Left renal cortex interstitium (tissue), 4 donors: ENCODE data around the gene DNAJC21. TPM values are rescaled to one million over a fixed set of nuclear protein-coding genes. Genes with fewer than 3 reads are reported as not detected.

Experiments used
- DNase-seq, 4 donors: peaks; one replicate each; pipeline ENCODE4 v3.0.0-alpha.2; 2013; ENCODE audit warnings: low read depth in 4 of 4, low spot score in 2 of 4, missing footprints in 1 of 4
- polyA plus RNA-seq, 4 donors: library from polyadenylated mRNA; unstranded; fragments of 120-200 nt; gene quantifications; one replicate each; pipeline ENCODE4 v1.2.1, GENCODE V29; 2013; ENCODE audit not compliant: insufficient read length in 4 of 4

Gene DNAJC21
- 10 to 100 TPM; 63.8 to 87.1 (median 77.7) TPM for polyA plus RNA-seq

DNA sequence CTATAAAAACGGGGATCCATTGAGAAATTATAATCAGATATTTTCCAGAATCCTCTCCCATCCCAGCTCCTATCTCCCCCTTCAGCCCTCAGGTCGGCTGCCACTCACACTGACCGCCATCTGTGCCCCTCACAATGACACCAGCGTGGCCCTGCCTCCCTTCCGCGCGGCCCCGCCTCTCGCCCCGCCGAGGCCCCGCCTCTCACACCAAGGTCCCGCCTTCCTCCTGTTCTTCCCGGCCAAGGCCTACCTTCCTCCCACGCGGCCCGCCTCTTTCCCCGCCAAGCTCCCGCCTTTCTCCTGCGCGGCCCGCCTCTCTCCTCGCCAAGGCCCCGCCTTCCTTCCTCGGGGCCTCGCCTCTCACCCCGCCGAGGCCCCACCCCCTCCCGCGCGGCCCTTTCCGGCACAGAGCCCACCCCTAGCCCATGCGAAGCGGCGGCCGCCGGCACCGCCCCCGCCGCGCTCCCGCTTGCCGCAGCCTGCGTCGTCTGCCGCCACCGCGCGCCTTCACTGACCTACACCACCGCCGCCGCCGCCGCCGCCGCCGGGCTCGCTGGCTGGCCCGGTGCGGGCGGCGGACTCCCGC lies at the start of gene DNAJC21:
Gene DNAJC21 (plus strand): TSS at position 426 of the 586 bp plus-strand sequence. CDS start 261 bp downstream, outside the sequence.
- DNase-seq: peak; percentile 75 to 94 (median 88)

- no peak for DNase-seq
Observed at GRCh38 chr5:34881246-34881645, 48.1 kb upstream of the DNAJC21 start.

DNA sequence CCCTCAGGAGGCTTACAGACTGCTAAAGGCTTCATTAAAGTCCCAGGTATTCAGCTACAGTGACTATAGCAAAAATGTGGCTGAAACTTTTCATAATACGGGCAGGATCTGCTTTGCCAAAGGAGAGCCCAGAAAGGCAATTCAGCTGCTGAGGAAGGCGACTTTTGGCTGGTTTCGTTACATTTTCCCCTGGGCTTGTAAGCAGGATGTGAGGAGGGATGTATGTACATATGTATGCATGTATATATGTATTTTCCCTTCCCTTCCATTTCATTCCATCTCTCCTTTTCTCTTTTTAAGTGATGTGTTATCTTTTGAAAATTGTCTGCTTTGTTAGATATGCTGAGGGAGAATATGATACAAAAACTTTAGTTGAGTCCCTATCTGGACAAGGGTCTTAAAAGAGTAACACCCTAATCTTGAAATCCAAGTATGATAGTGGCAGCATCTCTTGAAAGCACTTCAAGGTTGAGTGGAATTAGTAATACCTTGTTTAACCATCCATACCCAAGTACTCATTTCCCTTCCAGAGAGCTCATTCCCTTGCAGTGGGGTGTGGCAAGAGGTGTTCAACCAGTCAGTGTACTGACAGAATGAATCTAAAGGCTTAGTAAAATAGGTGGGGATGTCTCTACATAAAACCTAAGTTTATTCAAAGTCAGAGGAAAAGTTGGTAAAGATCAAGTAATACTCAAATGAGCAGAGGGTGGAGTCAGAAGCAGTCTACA lies 42.8 kb upstream of the DNAJC21 start:
- no peak for DNase-seq

DNA sequence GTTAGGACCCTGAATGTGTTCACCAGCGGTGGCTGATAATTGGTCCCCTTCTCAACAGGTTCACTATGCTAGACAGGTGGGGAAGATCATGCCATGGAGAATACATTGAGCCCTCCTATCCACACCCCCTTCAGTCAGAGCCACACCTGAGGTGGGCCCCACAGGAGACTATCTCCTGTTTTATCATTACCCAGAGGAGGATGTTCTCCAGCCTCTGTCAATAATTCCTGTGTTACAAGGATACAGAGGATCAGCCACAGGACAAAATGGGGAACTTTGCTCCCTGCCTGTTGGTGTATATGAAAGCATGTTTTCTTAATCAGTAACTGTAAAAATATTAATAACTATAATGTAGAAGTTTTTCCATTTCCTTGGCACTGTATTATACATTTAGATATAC lies 40.0 kb upstream of the DNAJC21 start:
- no peak for DNase-seq

DNA sequence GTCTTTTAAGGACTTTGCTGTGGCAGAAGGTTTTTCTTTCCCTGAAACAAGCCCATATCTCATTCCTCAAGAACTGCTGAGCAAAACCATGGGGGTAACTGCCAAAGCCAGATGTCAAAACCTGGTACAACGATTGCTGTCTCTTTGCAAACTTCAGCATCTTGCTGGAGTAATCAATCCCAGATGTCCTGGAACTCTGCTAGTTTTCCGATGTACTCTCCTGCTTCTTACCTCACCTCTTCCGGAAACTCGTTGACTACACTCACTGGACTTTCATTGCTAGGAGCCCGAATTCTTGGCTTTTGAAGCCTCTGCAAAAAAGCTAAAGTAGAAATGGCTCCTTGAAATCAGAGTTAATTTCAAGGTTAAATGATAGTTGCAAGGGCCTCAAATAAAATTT lies 37.4 kb upstream of the DNAJC21 start:
- DNase-seq: no peak

DNA sequence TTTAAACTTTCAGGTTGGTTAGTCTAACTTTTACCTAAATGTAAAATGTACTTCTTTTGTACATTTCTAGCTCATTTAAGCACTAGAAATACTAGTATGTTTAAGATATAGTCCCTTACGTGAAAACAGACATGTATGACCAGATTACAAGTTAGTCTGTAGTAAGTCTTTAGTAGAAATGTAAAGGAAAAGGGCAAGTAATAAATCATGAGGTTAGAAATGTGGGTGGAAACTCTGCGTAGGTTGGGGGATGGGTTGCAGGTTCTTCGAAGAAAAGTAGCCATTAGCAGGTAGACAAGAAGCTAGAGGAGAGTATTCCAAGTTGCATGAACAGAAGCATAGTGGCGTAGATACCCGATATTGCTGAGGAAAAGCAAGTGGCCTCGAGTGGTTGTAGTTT lies 36.9 kb upstream of the DNAJC21 start:
- no peak for DNase-seq

- no peak for DNase-seq
Observed at GRCh38 chr5:34894716-34895115, 34.6 kb upstream of the DNAJC21 start.

DNA sequence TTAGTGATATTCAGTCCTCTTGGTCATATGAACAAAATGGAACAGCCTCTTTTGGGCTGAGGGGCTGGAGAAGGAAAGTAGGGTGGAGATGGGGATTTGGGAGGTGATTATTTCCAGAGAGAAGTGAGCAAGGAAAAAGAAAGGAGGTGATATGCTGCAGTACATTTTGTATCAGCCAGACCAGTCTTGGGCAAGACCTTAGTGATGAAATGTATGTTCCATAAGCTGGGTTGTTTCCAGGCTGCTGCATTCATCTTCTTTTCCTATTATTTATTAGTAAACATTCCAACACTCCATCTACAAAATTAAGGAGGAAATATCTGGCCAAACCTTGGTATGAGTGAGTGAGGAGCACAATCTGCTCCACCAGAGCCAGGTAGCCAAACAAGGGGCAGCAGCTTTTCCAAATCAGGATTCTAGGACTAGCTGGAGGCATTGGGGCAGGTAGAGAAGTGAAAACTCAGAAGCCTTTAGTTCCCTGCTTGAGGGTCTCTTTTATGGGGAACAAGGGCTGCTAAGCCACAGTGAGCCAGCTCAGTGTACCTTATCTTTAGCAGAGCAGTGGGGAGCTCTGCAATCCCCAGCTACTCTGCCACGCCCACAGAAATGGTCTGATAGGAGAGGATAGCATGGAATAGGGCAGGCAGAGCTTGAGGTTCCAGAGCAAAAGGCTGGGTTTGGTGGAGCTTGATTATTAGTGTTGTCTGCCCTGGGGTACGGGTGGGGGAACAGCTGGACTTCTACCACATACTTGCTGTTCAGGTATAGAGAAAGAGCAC lies 33.5 kb upstream of the DNAJC21 start:
- no peak for DNase-seq

DNA sequence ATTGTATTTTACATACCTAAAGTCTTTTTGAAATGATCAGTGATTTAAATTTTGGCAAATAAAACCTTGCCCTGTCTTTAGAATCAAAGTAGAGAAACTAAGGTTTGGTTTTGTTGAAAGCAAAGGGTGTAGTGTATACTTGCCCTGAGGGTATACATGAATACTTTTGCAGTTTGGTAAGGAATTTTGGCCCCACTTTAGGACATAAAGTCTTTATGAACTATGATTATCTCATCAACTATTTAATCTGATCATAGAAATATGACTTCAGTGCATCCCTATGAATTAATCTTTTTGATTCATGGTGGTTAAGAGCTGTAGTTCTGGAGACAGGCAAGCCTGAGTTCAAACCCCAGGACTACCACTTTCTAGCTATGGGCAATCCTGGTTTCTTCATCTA lies 31.7 kb upstream of the DNAJC21 start:
- DNase-seq: no peak

DNA sequence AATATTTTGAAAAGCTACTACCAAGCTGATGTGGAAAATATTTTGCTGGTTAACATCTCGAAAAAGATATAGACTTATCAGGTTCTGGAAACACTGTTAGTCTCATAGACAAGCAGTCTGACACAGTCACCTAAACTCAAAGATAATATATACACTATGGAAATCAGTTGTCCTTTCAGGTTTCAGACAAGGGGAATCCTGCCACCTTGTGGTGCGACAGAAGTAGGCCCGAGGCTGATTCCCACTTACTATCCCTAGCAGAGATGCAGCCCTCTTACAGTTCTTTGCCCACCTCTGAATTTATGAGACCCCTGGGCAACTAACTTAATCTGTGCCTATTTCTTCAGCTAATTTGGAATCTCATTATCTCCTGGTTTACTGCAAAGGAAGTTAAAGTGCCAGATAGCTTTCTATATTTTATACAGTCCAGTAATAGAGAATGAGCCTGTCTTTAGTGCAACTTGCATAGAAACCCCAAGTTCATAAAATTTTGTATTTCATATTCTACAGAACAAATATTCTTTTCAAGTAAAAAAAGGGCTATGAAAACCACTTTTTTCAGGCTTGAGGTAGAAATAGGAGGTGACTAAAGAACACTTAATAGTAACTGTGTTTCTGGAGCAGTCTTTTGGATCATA lies 31.0 kb upstream of the DNAJC21 start:
- DNase-seq: peak in 3 of 4 donors; percentile 15 to 63 (median 45)

GRCh38 chr5:34899066-34899465 lies 30.3 kb upstream of the DNAJC21 start:
- no peak for DNase-seq

DNA sequence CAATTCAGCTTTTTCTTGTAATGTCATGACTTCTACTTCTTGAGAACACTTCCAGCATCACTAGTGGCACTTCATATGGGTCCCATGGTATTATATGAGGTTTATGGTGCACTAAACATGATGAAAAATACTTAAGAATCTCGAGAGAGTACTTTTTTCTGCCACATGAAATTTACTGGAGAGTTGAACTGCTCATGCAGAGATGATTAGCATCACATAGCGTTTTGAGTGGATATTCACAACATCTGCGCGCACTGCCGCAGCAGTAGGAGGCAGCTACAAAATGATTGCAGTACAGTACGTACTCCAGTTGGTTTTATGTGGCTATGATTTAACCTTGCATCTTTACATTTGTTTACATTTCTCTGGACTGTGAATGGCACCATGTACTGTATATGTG lies 28.7 kb upstream of the DNAJC21 start:
- DNase-seq: no peak

DNA sequence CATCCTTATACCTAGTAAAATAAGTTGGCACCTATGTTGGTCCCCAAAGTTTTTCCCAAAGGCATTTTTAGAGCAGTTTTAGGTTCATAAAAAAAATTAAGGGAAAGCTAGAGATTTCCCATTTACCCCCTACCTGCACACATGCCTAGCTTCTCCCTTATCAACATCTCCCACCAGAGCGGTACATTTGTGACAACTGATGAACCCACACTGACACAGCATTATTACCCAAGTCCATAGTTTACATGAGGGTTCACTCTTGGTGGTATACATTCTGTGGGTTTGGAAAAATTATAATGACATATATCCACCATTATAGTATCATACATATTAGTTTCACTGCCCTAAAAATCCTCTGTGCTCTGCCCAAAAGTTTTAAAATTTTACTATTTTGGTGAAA lies 26.1 kb upstream of the DNAJC21 start:
- DNase-seq: no peak

DNA sequence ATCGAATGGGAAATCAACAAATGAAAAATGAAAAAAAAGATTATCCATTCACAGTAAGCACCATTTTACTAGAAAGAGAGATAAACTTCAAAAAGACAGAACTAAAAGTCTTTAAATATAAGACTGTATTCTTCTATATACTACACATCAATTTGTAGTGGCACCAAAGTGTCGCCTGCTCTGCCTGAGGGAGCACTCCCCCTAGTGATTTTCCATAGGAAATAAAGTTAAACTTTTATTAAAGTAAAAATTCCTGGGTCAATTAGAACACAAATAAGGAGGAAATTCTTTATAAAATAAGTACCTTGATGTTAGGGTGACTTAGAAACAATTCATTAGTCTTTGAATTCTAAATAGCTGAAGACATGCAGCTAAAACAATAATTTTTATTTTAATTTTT lies 23.8 kb upstream of the DNAJC21 start:
- DNase-seq: no peak

DNA sequence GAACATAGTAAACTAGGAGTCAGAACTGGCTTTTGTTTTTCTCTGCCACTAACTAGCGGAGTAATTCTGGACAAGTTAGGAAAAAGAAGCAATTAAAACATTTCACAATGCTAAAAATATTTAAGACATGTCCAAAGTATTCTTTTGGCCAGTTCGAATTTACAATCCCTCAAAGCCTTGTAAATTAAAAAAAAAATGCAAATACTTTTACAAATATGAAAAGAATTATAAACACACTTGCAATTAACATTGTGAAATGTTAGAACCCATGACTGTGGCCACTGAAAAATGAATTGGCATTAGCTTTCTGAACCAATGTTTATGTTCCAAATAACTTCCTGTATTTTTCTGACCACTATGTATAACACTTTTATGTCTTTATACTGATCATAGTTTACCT lies 16.3 kb upstream of the DNAJC21 start:
- no peak for DNase-seq

DNA sequence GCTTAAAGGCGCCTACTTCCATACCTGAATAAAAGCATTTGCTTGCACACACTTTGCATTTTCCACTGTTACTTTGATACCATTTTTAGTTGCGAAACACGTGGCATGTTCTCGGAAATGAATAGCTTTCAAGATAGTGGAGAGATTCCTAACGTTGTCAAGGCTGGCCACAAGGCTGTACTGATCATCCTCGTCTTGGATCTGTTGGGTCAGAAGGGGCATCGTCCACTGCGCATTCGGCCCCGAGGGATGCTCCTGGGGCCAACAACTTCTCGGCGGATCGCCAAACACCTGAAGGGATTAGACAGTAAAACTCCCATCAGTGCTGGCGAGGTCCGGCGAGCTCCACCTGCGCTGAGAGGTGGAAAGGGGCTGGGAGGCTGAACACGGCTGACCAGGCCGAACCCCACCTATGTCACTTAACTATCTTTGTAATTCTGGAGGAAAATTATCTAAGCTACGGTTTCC lies 14.7 kb upstream of the DNAJC21 start:
- DNase-seq: no peak

GRCh38 chr5:34915139-34915855 lies 14.1 kb upstream of the DNAJC21 start, which contains the start of the genes BRIX1 and RAD1:
TSS of gene BRIX1 (plus strand) at chr5:34915711. CDS start at chr5:34915739, 28 bp downstream.
TSS of gene RAD1 (minus strand) at chr5:34915504. CDS start at chr5:34914892, 612 bp downstream.
- peak in 3 of 4 donors; percentile 91 to 95 (median 95) for DNase-seq

DNA sequence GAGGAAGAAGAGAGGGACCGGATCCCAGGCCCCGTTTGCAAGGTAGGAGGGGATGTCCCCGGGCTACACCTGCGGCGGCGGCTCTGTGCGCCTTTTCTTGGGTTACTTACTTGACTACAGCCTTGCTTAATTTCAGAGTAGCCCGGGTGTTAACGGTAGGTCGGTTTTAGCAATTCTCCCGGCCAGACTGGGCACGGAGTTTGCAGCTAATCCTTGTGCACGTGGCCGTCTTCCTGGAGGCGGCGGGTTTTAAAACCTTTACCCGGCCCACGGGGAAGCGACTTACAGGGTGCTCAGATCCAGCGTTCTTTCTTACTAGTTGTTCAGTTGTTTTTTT lies 13.5 kb upstream of the DNAJC21 start:
- no peak for DNase-seq

DNA sequence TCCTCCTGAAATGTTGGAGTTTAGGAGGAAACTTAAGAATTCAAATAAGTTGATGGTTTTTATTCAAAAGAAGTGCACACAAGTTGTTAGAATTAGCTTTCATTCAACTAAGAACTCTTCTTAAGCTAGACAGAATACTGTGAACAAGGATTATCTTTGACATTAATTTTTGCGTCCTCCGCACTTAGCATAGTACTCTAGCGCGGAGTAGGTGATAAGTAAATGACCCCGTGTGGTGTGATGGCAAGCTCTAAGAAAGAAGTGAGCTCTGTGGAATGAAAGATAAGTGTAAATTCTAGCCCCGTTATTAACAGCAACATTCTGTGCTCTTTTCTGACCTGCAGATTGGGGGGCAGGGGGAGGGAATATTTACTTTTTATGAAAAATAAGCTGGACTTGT lies 12.8 kb upstream of the DNAJC21 start:
- no peak for DNase-seq

- DNase-seq: no peak
Observed at GRCh38 chr5:34918025-34918424, 11.3 kb upstream of the DNAJC21 start.
